ENCODE measurements around the gene EFR3B.

DNA sequence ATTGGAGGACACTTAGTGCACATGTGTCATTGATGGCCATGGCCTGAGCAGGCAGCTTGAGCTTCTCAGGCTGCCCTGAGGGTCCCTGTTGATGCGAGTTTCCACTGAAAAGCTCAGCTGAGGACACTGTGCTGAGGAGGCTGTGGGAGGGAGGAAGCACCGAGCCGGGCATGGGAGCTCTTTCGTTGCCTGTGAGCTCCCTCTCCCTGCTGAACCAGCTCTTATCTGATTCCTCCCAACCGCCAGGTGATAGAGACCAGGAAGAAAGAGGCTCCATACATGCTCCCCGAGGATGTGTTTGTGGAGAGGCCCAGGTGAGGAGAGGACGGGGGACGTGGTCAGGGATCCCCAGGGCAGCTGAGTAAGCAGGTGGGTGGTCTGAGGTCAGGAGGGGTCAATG lies 99.2 kb downstream of the EFR3B start:
- no peak for TF ChIP-seq POLR2A (IDR thresholded peaks at IDR 0.05)
- TF ChIP-seq, protein P1, sequence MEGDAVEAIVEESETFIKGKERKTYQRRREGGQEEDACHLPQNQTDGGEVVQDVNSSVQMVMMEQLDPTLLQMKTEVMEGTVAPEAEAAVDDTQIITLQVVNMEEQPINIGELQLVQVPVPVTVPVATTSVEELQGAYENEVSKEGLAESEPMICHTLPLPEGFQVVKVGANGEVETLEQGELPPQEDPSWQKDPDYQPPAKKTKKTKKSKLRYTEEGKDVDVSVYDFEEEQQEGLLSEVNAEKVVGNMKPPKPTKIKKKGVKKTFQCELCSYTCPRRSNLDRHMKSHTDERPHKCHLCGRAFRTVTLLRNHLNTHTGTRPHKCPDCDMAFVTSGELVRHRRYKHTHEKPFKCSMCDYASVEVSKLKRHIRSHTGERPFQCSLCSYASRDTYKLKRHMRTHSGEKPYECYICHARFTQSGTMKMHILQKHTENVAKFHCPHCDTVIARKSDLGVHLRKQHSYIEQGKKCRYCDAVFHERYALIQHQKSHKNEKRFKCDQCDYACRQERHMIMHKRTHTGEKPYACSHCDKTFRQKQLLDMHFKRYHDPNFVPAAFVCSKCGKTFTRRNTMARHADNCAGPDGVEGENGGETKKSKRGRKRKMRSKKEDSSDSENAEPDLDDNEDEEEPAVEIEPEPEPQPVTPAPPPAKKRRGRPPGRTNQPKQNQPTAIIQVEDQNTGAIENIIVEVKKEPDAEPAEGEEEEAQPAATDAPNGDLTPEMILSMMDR (IDR thresholded peaks at IDR 0.05), result no peak

Data from esophagus squamous epithelium (tissue), 4 donors.